Memory B cell (primary cell): ENCODE measurements around the gene U2AF1L4.
"Not testable (repeated sequence)": the region's sequence is repeated elsewhere in the genome, so short reads cannot be mapped to it uniquely, and the experiment has no call there.

Source experiments
- ATAC-seq: fragments of 150-1000 bp; cut with Tn5 transposase; 2 replicates; pipeline ENCODE4 v1.10.0; 2021; ENCODE audit warnings: low read depth, mild to moderate bottlenecking, moderate library complexity
- DNase-seq, 2 donors: peaks; one replicate each; pipeline ENCODE4 v3.0.0; 2022; ENCODE audit warnings: low spot score in 2 of 2
- H3K27ac Mint-ChIP-seq: one replicate; pipeline ENCODE4 v1.8.0; 2022; ENCODE audit warnings: mild to moderate bottlenecking, moderate library complexity, mixed read lengths
- H3K27me3 Mint-ChIP-seq: one replicate; pipeline ENCODE4 v1.8.0; 2022; ENCODE audit warnings: mixed read lengths
- H3K36me3 Mint-ChIP-seq: one replicate; pipeline ENCODE4 v1.8.0; 2022; ENCODE audit warnings: mild to moderate bottlenecking, mixed read lengths
- H3K4me1 Mint-ChIP-seq: one replicate; pipeline ENCODE4 v1.8.0; 2022; ENCODE audit warnings: mixed read lengths
- H3K4me3 Mint-ChIP-seq: one replicate; pipeline ENCODE4 v1.8.0; 2022; ENCODE audit warnings: mild to moderate bottlenecking, moderate library complexity, mixed read lengths
- H3K9me3 Mint-ChIP-seq: one replicate; pipeline ENCODE4 v1.8.0; 2022; ENCODE audit warnings: mixed read lengths

U2AF1L4 gene

DNA sequence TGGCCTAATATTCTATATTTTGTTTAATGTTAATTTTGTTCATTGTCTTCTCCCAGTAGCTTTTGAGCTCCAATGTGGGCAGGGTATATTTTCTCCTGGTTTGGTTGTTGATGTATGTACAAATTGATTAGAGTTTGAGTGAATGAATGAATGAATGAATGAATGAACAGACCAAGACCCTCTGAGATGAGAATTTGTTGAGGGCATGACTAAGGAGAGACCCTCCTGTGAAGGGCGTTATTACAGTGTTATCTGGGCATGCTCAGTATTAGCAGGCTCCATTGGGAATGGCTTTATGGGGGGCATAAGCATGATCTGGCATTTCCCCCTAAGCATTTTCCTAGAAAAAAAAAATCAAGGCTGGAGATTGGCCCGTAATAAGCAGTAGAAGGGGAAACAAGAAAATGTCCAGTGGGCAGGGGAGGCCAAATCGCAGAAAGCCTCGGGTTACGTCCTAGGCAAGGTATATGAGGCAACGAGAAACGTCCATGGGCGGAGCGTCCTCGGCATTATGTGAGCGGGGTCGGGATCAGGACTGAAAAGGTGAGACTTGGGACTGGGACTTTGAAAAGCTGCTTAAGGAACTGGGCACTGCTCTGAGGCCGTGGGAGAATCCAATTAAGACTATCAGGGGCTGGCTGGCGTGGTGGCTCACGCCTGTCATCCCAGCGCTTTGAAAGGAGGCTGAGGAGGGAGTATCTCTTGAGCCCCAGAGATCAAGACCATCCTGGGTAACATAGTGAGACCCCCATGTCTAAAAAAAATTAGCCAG, 29.2 kb upstream of the U2AF1L4 start:
- ATAC-seq = no peak
- H3K4me1 Mint-ChIP-seq = peaks cover 11% of the 10 kb centered on the region
- no peak overlapping the region for H3K27ac Mint-ChIP-seq
- no peaks in the 10 kb centered on the region for H3K9me3 Mint-ChIP-seq
- H3K4me3 Mint-ChIP-seq = peak overlapping the region; percentile 82
- H3K36me3 Mint-ChIP-seq = no peaks in the 10 kb centered on the region
- no peak for DNase-seq
- no peaks in the 10 kb centered on the region for H3K27me3 Mint-ChIP-seq

- DNase-seq = no peak
- Mint-ChIP-seq H3K4me1 (peaks cover 11% of the 10 kb centered on the region), H3K36me3 (peaks cover 5% of the 10 kb centered on the region), H3K27ac (no peak overlapping the region), H3K27me3 (no peaks in the 10 kb centered on the region), H3K4me3 (no peak overlapping the region), H3K9me3 (no peaks in the 10 kb centered on the region)
- ATAC-seq = no peak
These were observed 28.0 kb upstream of the U2AF1L4 start for GRCh38 chr19:35773020-35773806.

GRCh38 chr19:35772362-35772761, 27.1 kb upstream of the U2AF1L4 start:
- H3K4me3 Mint-ChIP-seq, ATAC-seq, H3K27me3 Mint-ChIP-seq, DNase-seq, H3K27ac Mint-ChIP-seq, H3K36me3 Mint-ChIP-seq, H3K9me3 Mint-ChIP-seq: not testable (repeated sequence)
- peaks cover 11% of the 10 kb centered on the region for H3K4me1 Mint-ChIP-seq

DNA sequence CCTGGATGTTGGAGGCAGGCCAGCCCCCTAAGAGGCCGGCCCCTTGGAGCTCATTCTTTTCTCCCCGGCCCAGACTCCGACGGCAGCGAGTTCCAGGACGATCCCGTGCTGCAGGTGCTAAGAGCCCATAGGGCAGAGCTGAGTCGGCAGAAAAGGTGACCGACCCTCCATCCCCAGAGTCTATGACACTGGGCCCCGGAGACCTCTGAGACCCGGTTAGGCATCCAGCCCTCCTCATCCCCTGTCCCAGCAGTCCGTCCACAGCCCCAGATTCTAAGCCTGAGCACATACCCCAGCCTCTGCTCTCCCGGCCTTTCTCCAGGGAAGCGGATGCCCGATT, 22.8 kb upstream of the U2AF1L4 start:
- Mint-ChIP-seq H3K4me1 (no peaks in the 10 kb centered on the region), H3K27me3 (no peaks in the 10 kb centered on the region), H3K27ac (no peak overlapping the region), H3K4me3 (no peak overlapping the region), H3K9me3 (no peaks in the 10 kb centered on the region), H3K36me3 (peaks cover 14% of the 10 kb centered on the region)
- no peak for ATAC-seq
- DNase-seq = no peak

DNA sequence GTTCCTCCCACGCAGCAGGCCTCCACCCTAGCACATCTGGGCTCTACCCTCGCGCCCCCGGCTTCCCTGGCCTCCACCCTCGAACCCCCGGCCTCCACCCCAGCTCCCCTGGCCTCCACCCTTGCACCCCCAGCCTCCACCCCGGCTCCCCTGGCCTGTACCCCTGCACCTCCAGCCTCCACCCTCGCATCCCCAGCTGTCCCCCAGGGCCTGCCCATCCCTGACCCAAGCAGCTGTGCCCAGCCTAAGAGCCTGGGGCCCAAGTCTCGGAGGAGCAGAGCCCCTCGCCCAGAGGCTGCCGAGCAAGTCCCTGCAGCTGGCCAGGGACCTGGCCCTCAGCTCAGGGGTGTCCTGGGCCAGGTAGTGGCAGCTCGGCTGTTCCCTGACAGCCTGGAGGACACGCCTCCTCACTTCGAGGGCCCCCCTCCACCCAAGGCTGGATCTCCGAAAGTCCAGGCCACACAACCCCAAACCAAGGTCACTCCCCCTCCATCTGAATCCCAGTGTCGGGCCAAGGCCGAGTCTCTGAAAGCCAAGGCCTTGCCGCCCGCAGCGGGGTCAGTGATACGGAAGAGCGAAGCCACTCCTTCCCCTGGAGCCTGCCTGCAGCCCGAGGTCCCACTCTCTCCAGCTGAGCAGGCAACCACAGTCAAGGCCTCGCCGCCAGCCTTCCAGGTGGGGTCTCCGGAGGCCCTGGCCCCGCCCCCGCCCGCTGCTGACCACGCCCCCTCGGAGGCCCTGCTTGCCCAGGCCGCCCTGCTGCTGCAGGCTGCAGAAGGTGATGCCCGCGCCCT, 22.3 kb upstream of the U2AF1L4 start:
- Mint-ChIP-seq H3K27me3 (no peaks in the 10 kb centered on the region), H3K4me3 (no peak overlapping the region), H3K36me3 (peaks cover 14% of the 10 kb centered on the region), H3K4me1 (no peaks in the 10 kb centered on the region), H3K27ac (no peak overlapping the region), H3K9me3 (no peaks in the 10 kb centered on the region)
- ATAC-seq (no peak), DNase-seq (no peak)

- Mint-ChIP-seq H3K4me3 (no peak overlapping the region), H3K27me3 (no peaks in the 10 kb centered on the region), H3K9me3 (no peaks in the 10 kb centered on the region), H3K36me3 (peaks cover 18% of the 10 kb centered on the region), H3K4me1 (no peaks in the 10 kb centered on the region), H3K27ac (no peak overlapping the region)
- ATAC-seq (no peak), DNase-seq (no peak)
These were observed 21.4 kb upstream of the U2AF1L4 start for GRCh38 chr19:35766571-35767104.

DNA sequence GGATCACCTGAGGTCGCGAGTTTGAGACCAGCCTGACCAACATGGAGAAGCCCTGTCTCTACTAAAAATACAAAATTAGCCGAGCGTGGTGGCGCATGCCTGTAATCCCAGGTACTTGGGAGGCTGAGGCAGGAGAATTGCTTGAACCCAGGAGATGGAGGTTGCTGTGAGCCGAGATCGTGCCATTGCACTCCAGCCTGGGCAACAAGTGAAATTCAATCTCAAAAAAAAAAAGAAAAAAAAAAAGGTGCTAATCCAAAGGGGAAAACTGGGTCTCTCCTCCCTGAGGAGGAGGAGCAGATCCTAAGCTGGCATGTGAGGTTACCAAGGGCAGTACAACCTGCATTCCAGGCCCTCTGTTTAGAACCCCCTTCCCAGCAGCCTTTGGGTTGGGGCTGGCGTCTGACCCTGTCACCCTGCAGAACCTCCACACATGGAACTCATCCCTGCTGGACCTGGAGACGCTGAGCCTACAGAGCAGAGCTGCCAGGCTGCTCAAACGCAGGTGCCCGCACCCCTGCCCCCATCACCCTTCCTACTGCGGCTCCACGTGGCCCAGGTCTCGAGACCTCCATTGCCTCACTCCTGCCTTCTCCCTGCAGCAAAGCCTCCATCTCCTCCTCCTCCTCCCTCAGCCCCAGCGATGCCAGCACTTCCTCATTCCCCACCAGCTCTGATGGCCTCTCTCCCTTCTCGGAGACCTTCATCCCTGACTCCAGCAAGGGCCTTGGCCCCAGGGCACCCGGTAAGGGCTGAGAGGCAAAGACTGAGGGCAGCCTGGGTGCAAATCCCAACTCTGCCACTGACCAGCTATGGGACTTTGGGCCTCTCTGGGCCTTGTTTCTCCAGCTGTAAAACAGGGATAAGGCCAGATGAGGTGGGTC, 19.5 kb upstream of the U2AF1L4 start:
- Mint-ChIP-seq H3K9me3 (no peaks in the 10 kb centered on the region), H3K4me1 (peaks cover under 1% of the 10 kb centered on the region), H3K27me3 (no peaks in the 10 kb centered on the region), H3K4me3 (no peak overlapping the region), H3K36me3 (peaks cover 18% of the 10 kb centered on the region), H3K27ac (no peak overlapping the region)
- DNase-seq (no peak), ATAC-seq (no peak)

GRCh38 chr19:35760711-35761349, 15.6 kb upstream of the U2AF1L4 start:
- DNase-seq (no peak), ATAC-seq (no peak)
- Mint-ChIP-seq H3K4me1 (peaks cover 14% of the 10 kb centered on the region), H3K27me3 (peaks cover 4% of the 10 kb centered on the region), H3K27ac (no peak overlapping the region), H3K4me3 (no peak overlapping the region), H3K9me3 (no peaks in the 10 kb centered on the region), H3K36me3 (peaks cover 14% of the 10 kb centered on the region)

GRCh38 chr19:35759697-35760096, 14.5 kb upstream of the U2AF1L4 start:
- H3K27me3 Mint-ChIP-seq = peaks cover 10% of the 10 kb centered on the region
- ATAC-seq (no peak), DNase-seq (no peak)
- no peaks in the 10 kb centered on the region for H3K9me3 Mint-ChIP-seq
- no peak overlapping the region for H3K27ac Mint-ChIP-seq
- H3K4me3 Mint-ChIP-seq = peak overlapping the region; percentile 35
- H3K36me3 Mint-ChIP-seq = peaks cover 14% of the 10 kb centered on the region
- H3K4me1 Mint-ChIP-seq = peaks cover 19% of the 10 kb centered on the region

- H3K9me3 Mint-ChIP-seq = no peaks in the 10 kb centered on the region
- H3K27me3 Mint-ChIP-seq = peaks cover 13% of the 10 kb centered on the region
- peak within 1 kb of the TSS; percentile 87 for H3K27ac Mint-ChIP-seq
- DNase-seq = peak; percentile 95 to 97
- peaks cover 25% of the 10 kb centered on the region for H3K36me3 Mint-ChIP-seq
- peaks cover 20% of the 10 kb centered on the region for H3K4me1 Mint-ChIP-seq
- peak within 1 kb of the TSS; percentile 89 for H3K4me3 Mint-ChIP-seq
- ATAC-seq = peak; percentile 91
These were observed 12.8 kb upstream of the U2AF1L4 start, which contains the start of gene PROSER3 for GRCh38 chr19:35757749-35758608. Gene PROSER3 (plus strand): TSS chr19:35758176. CDS start chr19:35758216, 40 bp downstream.

- DNase-seq = no peak
- Mint-ChIP-seq H3K9me3 (no peaks in the 10 kb centered on the region), H3K27ac (peak overlapping the region; percentile 87)
These were observed 12.1 kb upstream of the U2AF1L4 start for GRCh38 chr19:35757231-35757748.

More at GRCh38 chr19:35757231-35757748, 12.1 kb upstream of the U2AF1L4 start:
- Mint-ChIP-seq H3K4me3 (peak overlapping the region; percentile 89), H3K4me1 (peaks cover 20% of the 10 kb centered on the region), H3K27me3 (peaks cover 13% of the 10 kb centered on the region), H3K36me3 (peaks cover 26% of the 10 kb centered on the region)
- ATAC-seq = no peak
